Right atrium auricular region (tissue), 2 donors: ENCODE data around the gene NPY. TPM values are rescaled to one million over a fixed set of nuclear protein-coding genes. Genes with fewer than 3 reads are reported as not detected.

Experiments used
- DNase-seq: peaks from one replicate; pipeline ENCODE4 v3.0.0-alpha.2; 2019; ENCODE audit warnings: low spot score
- H3K27ac ChIP-seq, 2 donors: fragments of 200-600 bp; sonication (generic); 1 replicate in 1 of 2; 2 replicates in 1 of 2; pipeline ENCODE4 v1.5.1; 2016 to 2019
- H3K27me3 ChIP-seq, 2 donors: fragments of 200-600 bp; sonication (generic); one replicate each; pipeline versions ENCODE4 v1.5.1 to v1.6.0; 2017 to 2019
- H3K36me3 ChIP-seq: fragments of 200-600 bp; sonication (generic); one replicate; pipeline ENCODE4 v1.5.1; 2016
- H3K4me1 ChIP-seq, 2 donors: fragments of 200-600 bp; sonication (generic); one replicate each; pipeline versions ENCODE4 v1.5.1 to v1.6.0; 2017 to 2019
- H3K4me3 ChIP-seq, 2 donors: fragments of 200-600 bp; sonication (generic); 1 replicate in 1 of 2; 2 replicates in 1 of 2; pipeline ENCODE4 v1.5.1; 2017 to 2019; ENCODE audit warnings: mild to moderate bottlenecking in 1 of 2, moderate library complexity in 1 of 2
- H3K9me3 ChIP-seq, 2 donors: fragments of 200-600 bp; sonication (generic); one replicate each; pipeline ENCODE4 v1.5.1; 2019
- total RNA-seq, 2 donors: library from RNA; depleted of rRNA; stranded (reverse); fragments of >200 nt; gene quantifications; one replicate each; pipeline ENCODE4 v1.1.0, GENCODE V29; 2016
- TF ChIP-seq, protein P1 (sequence below), 2 donors: fragments of 200-600 bp; sonication (generic); IDR thresholded peaks; one replicate each; pipeline ENCODE4 v1.5.1; 2019; ENCODE audit warnings: antibody characterized with exemption in 2 of 2

Gene NPY
- total RNA-seq, 2 donors from 2014 or later = 5.0 TPM; not detected in 1

GRCh38 chr7:24339575-24339974 is 55.6 kb downstream of the NPY start:
- H3K27ac ChIP-seq = no peak overlapping the region
- H3K4me3 ChIP-seq = no peak overlapping the region
- H3K27me3 ChIP-seq = no peaks in the 10 kb centered on the region
- no peak for DNase-seq
- H3K4me1 ChIP-seq = no peaks in the 10 kb centered on the region
- no peaks in the 10 kb centered on the region for H3K9me3 ChIP-seq
- H3K36me3 ChIP-seq = no peaks in the 10 kb centered on the region
- TF ChIP-seq, protein P1, sequence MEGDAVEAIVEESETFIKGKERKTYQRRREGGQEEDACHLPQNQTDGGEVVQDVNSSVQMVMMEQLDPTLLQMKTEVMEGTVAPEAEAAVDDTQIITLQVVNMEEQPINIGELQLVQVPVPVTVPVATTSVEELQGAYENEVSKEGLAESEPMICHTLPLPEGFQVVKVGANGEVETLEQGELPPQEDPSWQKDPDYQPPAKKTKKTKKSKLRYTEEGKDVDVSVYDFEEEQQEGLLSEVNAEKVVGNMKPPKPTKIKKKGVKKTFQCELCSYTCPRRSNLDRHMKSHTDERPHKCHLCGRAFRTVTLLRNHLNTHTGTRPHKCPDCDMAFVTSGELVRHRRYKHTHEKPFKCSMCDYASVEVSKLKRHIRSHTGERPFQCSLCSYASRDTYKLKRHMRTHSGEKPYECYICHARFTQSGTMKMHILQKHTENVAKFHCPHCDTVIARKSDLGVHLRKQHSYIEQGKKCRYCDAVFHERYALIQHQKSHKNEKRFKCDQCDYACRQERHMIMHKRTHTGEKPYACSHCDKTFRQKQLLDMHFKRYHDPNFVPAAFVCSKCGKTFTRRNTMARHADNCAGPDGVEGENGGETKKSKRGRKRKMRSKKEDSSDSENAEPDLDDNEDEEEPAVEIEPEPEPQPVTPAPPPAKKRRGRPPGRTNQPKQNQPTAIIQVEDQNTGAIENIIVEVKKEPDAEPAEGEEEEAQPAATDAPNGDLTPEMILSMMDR (IDR thresholded peaks at IDR 0.05) = no peak

DNA sequence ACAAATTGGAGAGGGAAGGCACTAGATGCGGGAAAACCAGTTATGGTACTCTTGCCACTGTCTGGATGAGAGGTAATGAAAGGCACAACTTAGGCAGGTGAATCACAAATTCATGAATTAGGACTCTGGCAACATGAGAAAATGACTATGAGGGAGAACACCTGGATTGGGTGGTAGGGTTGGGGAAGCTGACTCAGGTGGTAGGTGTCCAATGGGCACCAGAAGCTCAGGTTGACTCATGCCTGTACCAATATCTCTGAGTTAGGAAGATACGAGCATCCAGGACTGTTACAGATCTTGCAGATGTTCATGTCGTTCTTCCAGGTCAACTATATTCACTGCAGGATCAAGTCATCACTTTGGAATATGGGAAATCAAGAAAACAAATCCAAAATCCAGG is 56.7 kb downstream of the NPY start:
- H3K9me3 ChIP-seq = no peaks in the 10 kb centered on the region
- no peak overlapping the region for H3K27ac ChIP-seq
- H3K4me3 ChIP-seq = no peak overlapping the region
- TF ChIP-seq, protein P1 (IDR thresholded peaks at IDR 0.05) = no peak
- DNase-seq = no peak
- H3K27me3 ChIP-seq = no peaks in the 10 kb centered on the region
- H3K4me1 ChIP-seq = no peaks in the 10 kb centered on the region
- no peaks in the 10 kb centered on the region for H3K36me3 ChIP-seq
